HG03066 (cell line): Measurements from ENCODE around the gene MYH1.
"Not testable (repeated sequence)": the region's sequence is repeated elsewhere in the genome, so short reads cannot be mapped to it uniquely, and the experiment has no call there.

ENCODE experiments used
- ATAC-seq: cut with Tn5 transposase; IDR thresholded peaks from one replicate; pipeline ENCODE4 v1.9.1; 2021; ENCODE audit warnings: low read depth; ENCODE audit not compliant: unreplicated experiment

Gene MYH1

GRCh38 chr17:10518271-10519037 lies at the start of gene MYH1:
Gene MYH1, minus strand, starts transcription at chr17:10518542. Its CDS starts 1,900 bp downstream, at chr17:10516642.
- no peak for ATAC-seq

- no peak for ATAC-seq
These were observed 45.8 kb upstream of the MYH1 start for GRCh38 chr17:10563991-10564660.

- no peak for ATAC-seq
These were observed 39.7 kb upstream of the MYH1 start for GRCh38 chr17:10558049-10558448.

GRCh38 chr17:10557422-10557821 lies 39.1 kb upstream of the MYH1 start:
- ATAC-seq, result no peak

GRCh38 chr17:10556301-10557005 lies 38.1 kb upstream of the MYH1 start:
- ATAC-seq, result no peak

GRCh38 chr17:10550014-10550413 lies 31.7 kb upstream of the MYH1 start:
- ATAC-seq, result no peak

GRCh38 chr17:10549096-10549842 lies 30.9 kb upstream of the MYH1 start, which contains the start of gene MYH2:
Gene MYH2, minus strand, starts transcription at chr17:10549658. Its CDS starts 1,738 bp downstream, at chr17:10547920.
- no peak for ATAC-seq

GRCh38 chr17:10547351-10547750 lies 29.0 kb upstream of the MYH1 start:
- no peak for ATAC-seq

GRCh38 chr17:10543486-10543885 lies 25.1 kb upstream of the MYH1 start:
- not testable (repeated sequence) for ATAC-seq

GRCh38 chr17:10541179-10541578 lies 22.8 kb upstream of the MYH1 start:
- not testable (repeated sequence) for ATAC-seq

GRCh38 chr17:10532026-10532425 lies 13.7 kb upstream of the MYH1 start:
- ATAC-seq, result no peak

GRCh38 chr17:10527419-10527818 lies 9.1 kb upstream of the MYH1 start:
- no peak for ATAC-seq

GRCh38 chr17:10526517-10526916 lies 8.2 kb upstream of the MYH1 start:
- no peak for ATAC-seq

- no peak for ATAC-seq
These were observed 4.7 kb upstream of the MYH1 start for GRCh38 chr17:10523064-10523463.

GRCh38 chr17:10521949-10522348 lies 3.6 kb upstream of the MYH1 start:
- ATAC-seq, result no peak

GRCh38 chr17:10516638-10517037 lies 1.7 kb downstream of the MYH1 start:
- ATAC-seq, result no peak

GRCh38 chr17:10516065-10516464 lies 2.3 kb downstream of the MYH1 start:
- no peak for ATAC-seq

- ATAC-seq, result no peak
These were observed 4.9 kb downstream of the MYH1 start for GRCh38 chr17:10513299-10514067.

- ATAC-seq, result no peak
These were observed 5.5 kb downstream of the MYH1 start for GRCh38 chr17:10512856-10513255.

GRCh38 chr17:10499950-10500349 lies 18.4 kb downstream of the MYH1 start:
- ATAC-seq, result no peak
